Kidney epithelial cell (primary cell): Measurements from ENCODE around the gene COBL. TPM values are rescaled to one million over a fixed set of nuclear protein-coding genes. Genes with fewer than 3 reads are reported as not detected.
A peak's percentile ranks its signal among the peaks of the same experiment; 100 is the strongest.

Experiments used
- DNase-seq: peaks from one replicate; pipeline ENCODE4 v3.0.0-alpha.2; 2010; ENCODE audit warnings: low read depth
- H3K27me3 ChIP-seq: 2 replicates; pipeline ENCODE4 v1.6.0; 2011; ENCODE audit warnings: low read length; ENCODE audit not compliant: control insufficient read depth, insufficient read depth
- H3K36me3 ChIP-seq: 2 replicates; pipeline ENCODE4 v1.5.1; 2011; ENCODE audit warnings: low read length; ENCODE audit not compliant: control insufficient read depth, insufficient read depth
- H3K4me3 ChIP-seq: 2 replicates; pipeline ENCODE4 v1.5.1; 2011; ENCODE audit warnings: low read depth, mild to moderate bottlenecking, control low read depth, low read length
- CTCF ChIP-seq: IDR thresholded peaks from 2 replicates; pipeline ENCODE4 v1.5.1; 2011; ENCODE audit warnings: mild to moderate bottlenecking, moderate library complexity, low read length, control low read depth, inconsistent platforms; ENCODE audit not compliant: insufficient read depth, poor library complexity, severe bottlenecking
- total RNA-seq: library from RNA; depleted of rRNA; stranded (reverse); fragments of >200 nt; gene quantifications from 2 replicates; pipeline ENCODE4 v1.2.3, GENCODE V29; 2015

Gene COBL
- total RNA-seq, 1 donor from 2014 or later = 7.1 TPM

GRCh38 chr7:51040787-51041186 is 275.8 kb downstream of the COBL start:
- no peaks in the 10 kb centered on the region for H3K36me3 ChIP-seq

GRCh38 chr7:51038573-51038972 is 278.0 kb downstream of the COBL start:
- DNase-seq = no peak
- Histone ChIP-seq H3K4me3 (no peak overlapping the region), H3K27me3 (no peaks in the 10 kb centered on the region), H3K36me3 (no peaks in the 10 kb centered on the region)
- no peak for TF ChIP-seq CTCF

More at GRCh38 chr7:51040787-51041186, 275.8 kb downstream of the COBL start:
- TF ChIP-seq CTCF = no peak
- Histone ChIP-seq H3K4me3 (no peak overlapping the region), H3K27me3 (no peaks in the 10 kb centered on the region)
- DNase-seq = no peak

- Histone ChIP-seq H3K36me3 (no peaks in the 10 kb centered on the region), H3K27me3 (no peaks in the 10 kb centered on the region), H3K4me3 (no peak overlapping the region)
- TF ChIP-seq CTCF = no peak
- DNase-seq = no peak
These were observed 280.9 kb downstream of the COBL start for GRCh38 chr7:51035716-51036115.

- Histone ChIP-seq H3K27me3 (no peaks in the 10 kb centered on the region), H3K36me3 (no peaks in the 10 kb centered on the region), H3K4me3 (no peak overlapping the region)
- TF ChIP-seq CTCF = no peak
- peak; percentile 53 for DNase-seq
These were observed 281.9 kb downstream of the COBL start for GRCh38 chr7:51034521-51035264.

GRCh38 chr7:51033727-51034520 is 282.7 kb downstream of the COBL start:
- TF ChIP-seq CTCF = no peak
- DNase-seq = no peak
- no peaks in the 10 kb centered on the region for H3K36me3 ChIP-seq
- no peak overlapping the region for H3K4me3 ChIP-seq
- no peaks in the 10 kb centered on the region for H3K27me3 ChIP-seq
